Measurements from ENCODE around the gene WASHC3.

Gene WASHC3

DNA sequence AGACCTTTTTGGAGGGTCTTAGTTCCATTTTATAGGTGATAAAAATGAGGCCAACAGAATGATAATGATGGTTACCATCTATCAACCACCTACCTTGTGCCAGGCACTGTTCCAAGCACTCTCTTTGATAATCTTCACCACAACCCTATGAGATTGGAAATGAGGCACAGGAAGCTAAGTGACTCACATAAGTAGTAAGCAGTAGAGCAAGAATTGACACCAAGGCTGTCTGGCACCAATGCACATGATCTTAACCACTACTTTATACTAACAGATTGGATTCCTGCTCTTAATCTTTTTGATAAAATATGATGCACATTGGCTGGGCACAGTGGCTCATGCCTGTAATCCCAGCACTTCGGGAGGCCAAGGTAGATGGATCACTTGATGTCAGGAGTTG is 93.0 kb downstream of the WASHC3 start:
- no peak for DNase-seq (ENCODE audit: low read depth)

DNA sequence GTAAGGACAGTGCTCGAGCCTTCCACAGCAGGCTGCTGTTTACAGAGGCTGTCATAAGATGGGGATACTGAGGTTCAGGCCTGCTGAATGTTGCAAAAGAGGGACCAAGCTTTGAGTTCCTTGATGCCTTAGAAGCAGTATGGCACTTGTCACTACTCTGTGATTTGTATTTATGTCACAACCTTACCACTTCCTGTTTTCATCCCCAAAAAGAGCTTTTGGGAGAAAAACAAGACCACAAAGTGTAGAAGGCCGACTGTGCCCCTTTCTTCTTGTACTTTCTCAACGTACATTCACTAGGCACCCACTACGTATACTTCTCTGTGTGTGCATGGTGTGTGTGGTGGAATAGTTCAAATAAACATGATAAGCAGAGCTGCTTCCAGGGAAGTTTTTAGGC is 94.3 kb downstream of the WASHC3 start:
- DNase-seq (ENCODE audit: low read depth): no peak

GRCh38 chr12:101966496-101966895 is 95.3 kb downstream of the WASHC3 start:
- no peak for DNase-seq (ENCODE audit: low read depth)

DNA sequence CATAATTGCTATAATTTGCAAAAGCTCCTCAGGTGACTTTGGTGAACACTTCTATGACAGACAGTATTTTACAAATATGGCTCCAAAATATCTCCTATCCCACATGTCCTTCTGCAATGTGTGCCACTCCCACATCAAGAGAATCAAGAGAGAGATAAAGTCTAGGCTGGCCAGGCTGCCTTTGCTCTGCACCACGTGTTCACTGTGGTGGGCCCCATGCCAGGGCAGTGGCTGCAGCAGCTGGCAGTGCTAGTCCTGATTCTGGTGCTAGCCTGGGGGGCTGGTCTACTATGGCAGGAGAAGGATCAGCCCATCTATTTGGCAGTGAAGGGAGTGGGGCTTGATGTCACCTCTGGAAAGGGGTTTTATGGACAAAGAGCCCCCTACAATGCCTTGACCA is 98.1 kb downstream of the WASHC3 start:
- no peak for DNase-seq (ENCODE audit: low read depth)
